ENCODE measurements around the gene GCLC. TPM values are rescaled to one million over a fixed set of nuclear protein-coding genes. Genes with fewer than 3 reads are reported as not detected.
A peak's percentile ranks its signal among the peaks of the same experiment; 100 is the strongest.
"Not testable (repeated sequence)": the region's sequence is repeated elsewhere in the genome, so short reads cannot be mapped to it uniquely, and the experiment has no call there.

Gene GCLC
- total RNA-seq, 1 donor from 2014 or later: 25.0 TPM

DNA sequence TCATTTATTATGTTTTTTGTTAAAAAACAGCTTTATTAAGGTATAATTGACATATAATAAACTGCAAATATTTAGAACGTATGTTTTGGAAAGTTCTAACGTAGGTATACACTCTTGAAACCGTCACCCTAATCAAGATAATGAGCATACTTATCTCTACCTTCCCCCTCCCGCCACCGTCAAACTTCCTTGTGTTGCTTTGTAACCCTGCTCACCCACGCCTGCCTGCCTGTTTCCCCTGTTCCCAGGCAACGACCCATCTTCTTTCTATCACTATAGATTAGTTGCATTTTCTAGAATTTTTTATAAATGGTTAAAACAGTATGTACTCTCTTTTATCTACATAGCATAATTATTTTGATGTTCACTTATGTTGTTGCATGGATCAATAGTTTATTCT is 33.5 kb upstream of the GCLC start:
- intact Hi-C loops (cut with micrococcal nuclease): no loop called here
- Mint-ChIP-seq H3K27ac (no peak overlapping the region), H3K36me3 (ENCODE audit: low read depth) (no peaks in the 10 kb centered on the region), H3K27me3 (no peaks in the 10 kb centered on the region), H3K9me3 (no peaks in the 10 kb centered on the region), H3K4me3 (no peak overlapping the region), H3K4me1 (no peaks in the 10 kb centered on the region)
- DNase-seq: no peak

DNA sequence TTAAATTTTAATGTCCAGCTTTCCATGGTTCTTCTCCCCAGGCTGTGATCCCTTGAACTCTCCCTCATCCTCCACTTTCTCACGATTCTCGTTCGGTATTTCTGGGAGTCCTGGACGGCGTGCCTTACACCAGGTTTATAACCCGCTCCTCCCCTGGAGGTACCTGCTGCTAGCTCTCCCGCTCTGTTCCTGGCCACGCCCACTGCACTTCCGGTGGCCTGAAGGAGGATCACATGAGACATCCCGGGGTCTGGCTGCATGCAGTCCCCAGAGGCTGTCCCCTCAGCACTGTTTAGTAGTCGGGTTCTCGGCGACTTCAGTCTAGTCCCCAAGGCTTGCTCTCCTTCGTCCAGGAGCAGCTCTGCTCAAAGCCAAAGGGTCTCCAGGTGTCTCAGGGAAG is 28.4 kb upstream of the GCLC start:
- intact Hi-C loops (cut with micrococcal nuclease): no loop called here
- DNase-seq: no peak
- Mint-ChIP-seq H3K4me1 (no peaks in the 10 kb centered on the region), H3K4me3 (no peak overlapping the region), H3K9me3 (no peaks in the 10 kb centered on the region), H3K27ac (no peak overlapping the region), H3K36me3 (ENCODE audit: low read depth) (no peaks in the 10 kb centered on the region), H3K27me3 (no peaks in the 10 kb centered on the region)

DNA sequence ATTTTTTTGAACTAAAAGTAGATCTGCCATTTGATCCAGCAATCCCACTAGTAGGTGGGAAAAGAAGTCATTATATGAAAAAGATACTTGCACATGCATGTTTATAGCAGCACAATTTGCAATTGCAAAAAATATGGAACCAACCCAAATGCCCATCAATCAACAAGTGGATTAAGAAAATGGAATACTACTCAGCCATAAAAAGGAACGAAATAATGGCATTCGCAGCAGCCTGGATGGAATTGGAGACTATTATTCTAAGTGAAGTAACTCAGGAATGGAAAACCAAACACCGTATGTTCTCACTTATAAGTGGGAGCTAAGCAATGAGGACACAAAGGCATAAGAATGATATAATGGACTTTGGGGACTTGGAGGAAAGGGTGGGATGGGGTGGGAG is 27.5 kb upstream of the GCLC start:
- H3K27ac Mint-ChIP-seq; H3K36me3 Mint-ChIP-seq (ENCODE audit: low read depth); H3K9me3 Mint-ChIP-seq; H3K4me1 Mint-ChIP-seq; H3K4me3 Mint-ChIP-seq; intact Hi-C loops (cut with micrococcal nuclease); DNase-seq; H3K27me3 Mint-ChIP-seq: not testable (repeated sequence)

DNA sequence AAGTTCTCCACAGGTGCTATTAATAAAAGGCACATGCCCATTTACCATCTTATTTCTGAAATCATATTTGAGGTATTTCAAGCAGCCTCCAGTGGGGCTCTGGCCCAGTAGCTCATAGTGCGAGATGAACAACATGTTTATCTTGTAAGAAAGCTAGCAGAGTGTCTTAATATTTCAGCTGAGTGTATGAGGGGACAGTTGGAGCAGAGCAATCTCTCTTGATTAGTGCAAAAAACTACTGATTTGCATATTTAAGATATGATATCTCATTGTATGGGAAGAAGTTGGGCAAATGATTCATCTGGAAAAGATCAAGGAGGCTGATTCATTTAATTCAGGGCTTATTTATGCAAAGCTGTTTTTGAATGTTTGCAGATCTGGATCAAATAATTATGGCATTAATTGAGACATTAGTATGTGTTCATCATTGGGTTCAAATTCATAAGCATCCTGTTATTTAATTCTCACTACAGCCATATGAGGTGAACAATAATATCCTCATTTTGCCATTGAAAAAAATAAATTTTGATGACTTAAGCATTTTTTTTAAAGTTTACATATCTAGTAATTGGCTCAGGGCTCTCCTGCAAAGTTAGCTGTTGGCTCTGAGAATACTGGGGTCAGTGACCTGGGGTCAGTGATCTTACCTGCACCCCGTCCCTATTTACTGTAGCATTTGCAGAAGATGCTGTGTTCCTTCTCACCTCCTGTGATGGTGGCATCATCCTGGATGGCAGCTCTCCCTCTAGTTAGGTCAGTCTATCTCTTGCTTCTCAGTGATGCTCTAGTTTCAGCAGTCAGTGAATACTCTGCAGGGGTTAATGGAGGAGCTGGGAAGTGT is 24.1 kb upstream of the GCLC start:
- Mint-ChIP-seq H3K27me3 (peaks cover 17% of the 10 kb centered on the region), H3K27ac (no peak overlapping the region), H3K9me3 (no peaks in the 10 kb centered on the region), H3K36me3 (ENCODE audit: low read depth) (no peaks in the 10 kb centered on the region), H3K4me3 (no peak overlapping the region), H3K4me1 (no peaks in the 10 kb centered on the region)
- intact Hi-C loops (cut with micrococcal nuclease): no loop called here
- no peak for DNase-seq

DNA sequence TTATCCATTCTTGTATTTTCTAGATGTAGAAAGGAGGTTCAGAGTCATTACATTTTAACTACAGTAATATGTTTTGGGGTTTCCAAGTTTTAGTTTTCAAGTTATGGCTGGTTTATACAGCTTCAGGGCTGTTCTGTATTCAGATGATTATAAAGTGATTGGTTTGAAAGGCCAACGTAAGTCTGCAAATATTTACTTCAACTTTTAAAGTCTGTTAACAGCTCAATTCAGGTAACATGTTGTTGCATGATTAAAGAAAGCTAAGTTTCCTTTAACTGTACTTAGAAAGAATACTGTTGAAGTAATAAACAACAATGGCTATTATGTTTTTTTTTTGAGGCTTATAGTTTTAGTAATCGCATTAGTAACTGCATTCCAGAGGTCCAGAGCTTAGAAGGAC is 22.8 kb upstream of the GCLC start:
- H3K4me3 Mint-ChIP-seq: no peak overlapping the region
- H3K27ac Mint-ChIP-seq: no peak overlapping the region
- no peaks in the 10 kb centered on the region for H3K9me3 Mint-ChIP-seq
- DNase-seq: no peak
- H3K27me3 Mint-ChIP-seq: peaks cover 21% of the 10 kb centered on the region
- intact Hi-C loops (cut with micrococcal nuclease): no loop called here
- no peaks in the 10 kb centered on the region for H3K4me1 Mint-ChIP-seq
- no peaks in the 10 kb centered on the region for H3K36me3 Mint-ChIP-seq (ENCODE audit: low read depth)

DNA sequence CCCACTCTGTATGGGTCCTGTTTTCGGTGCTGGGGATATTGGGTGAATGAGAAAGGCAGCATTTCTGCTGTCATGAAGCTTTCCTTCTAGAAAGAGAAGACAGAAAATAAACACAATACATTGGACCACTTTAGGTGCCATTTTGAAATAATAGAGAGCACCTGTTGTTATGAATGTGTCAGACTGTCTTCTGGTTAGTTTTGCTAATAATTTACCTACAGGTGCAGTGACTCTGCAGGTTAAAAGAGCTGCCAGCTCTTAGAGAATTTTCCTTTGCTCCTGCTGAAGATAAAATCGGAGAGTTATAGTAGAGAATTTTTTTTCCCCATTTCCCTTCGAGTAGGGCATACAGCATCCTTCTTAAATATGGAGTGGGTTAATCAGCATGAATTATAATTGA is 21.9 kb upstream of the GCLC start:
- no peak overlapping the region for H3K27ac Mint-ChIP-seq
- H3K36me3 Mint-ChIP-seq (ENCODE audit: low read depth): no peaks in the 10 kb centered on the region
- no peaks in the 10 kb centered on the region for H3K4me1 Mint-ChIP-seq
- no peak for DNase-seq
- H3K9me3 Mint-ChIP-seq: no peaks in the 10 kb centered on the region
- H3K27me3 Mint-ChIP-seq: peaks cover 26% of the 10 kb centered on the region
- intact Hi-C loops (cut with micrococcal nuclease): no loop called here
- no peak overlapping the region for H3K4me3 Mint-ChIP-seq

DNA sequence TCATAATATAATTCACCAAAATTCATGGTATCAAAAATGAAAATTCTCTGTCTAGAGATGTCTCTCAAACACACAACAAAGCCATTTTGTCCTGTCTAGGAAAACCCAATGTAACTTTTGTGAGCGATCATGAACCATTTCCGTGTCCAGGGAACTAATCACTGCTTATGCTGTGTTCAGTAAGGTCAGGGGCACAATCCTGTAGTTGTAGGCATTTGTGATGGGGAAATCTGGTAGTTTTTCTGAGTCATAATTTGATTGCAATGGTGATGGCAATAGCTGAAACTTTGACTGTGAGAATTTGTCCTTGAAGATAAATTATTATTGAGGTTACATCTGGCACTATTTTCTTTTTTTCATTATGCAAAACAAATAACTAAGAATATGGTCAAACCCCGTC is 21.0 kb upstream of the GCLC start:
- H3K9me3 Mint-ChIP-seq: peaks cover 4% of the 10 kb centered on the region
- no peak for DNase-seq
- H3K36me3 Mint-ChIP-seq (ENCODE audit: low read depth): no peaks in the 10 kb centered on the region
- H3K27me3 Mint-ChIP-seq: peaks cover 28% of the 10 kb centered on the region
- no peak overlapping the region for H3K27ac Mint-ChIP-seq
- intact Hi-C loops (cut with micrococcal nuclease): no loop called here
- no peak overlapping the region for H3K4me3 Mint-ChIP-seq
- H3K4me1 Mint-ChIP-seq: no peaks in the 10 kb centered on the region

DNA sequence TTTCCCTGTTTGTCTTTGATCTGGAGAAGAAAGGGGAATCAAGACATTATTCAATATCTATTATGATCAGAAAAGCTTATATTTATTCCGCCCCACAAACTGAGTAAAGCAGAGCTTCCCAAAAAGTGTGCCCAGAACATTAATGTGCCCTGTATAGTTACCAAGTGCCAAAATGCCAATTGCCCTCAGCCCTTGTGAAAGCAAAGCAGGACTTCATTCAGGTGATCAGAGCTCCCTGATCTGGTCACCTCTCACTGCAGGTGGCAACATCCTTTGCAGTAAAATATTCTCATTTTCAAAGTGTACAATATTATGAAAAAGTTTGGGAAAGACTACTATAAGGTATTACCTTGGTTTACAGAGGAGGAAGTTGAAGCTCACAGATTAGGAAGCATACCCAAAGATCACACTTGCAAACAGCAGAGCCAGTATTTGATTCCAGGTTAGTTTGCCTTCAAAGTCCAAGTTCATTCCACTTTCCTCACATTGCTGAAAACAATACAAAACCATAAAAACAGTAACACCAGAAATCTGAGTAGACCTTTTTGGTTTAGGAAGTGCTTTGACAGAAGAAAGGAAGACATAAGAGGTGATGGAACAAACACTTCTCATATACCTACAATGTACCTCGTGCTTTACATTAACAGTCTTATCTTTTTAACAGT is 19.6 kb upstream of the GCLC start:
- H3K27ac Mint-ChIP-seq: no peak overlapping the region
- DNase-seq: peak; percentile 39
- H3K36me3 Mint-ChIP-seq (ENCODE audit: low read depth): no peaks in the 10 kb centered on the region
- peaks cover 28% of the 10 kb centered on the region for H3K27me3 Mint-ChIP-seq
- H3K4me3 Mint-ChIP-seq: no peak overlapping the region
- intact Hi-C loops (cut with micrococcal nuclease): no loop called here
- no peaks in the 10 kb centered on the region for H3K4me1 Mint-ChIP-seq
- peaks cover 11% of the 10 kb centered on the region for H3K9me3 Mint-ChIP-seq

DNA sequence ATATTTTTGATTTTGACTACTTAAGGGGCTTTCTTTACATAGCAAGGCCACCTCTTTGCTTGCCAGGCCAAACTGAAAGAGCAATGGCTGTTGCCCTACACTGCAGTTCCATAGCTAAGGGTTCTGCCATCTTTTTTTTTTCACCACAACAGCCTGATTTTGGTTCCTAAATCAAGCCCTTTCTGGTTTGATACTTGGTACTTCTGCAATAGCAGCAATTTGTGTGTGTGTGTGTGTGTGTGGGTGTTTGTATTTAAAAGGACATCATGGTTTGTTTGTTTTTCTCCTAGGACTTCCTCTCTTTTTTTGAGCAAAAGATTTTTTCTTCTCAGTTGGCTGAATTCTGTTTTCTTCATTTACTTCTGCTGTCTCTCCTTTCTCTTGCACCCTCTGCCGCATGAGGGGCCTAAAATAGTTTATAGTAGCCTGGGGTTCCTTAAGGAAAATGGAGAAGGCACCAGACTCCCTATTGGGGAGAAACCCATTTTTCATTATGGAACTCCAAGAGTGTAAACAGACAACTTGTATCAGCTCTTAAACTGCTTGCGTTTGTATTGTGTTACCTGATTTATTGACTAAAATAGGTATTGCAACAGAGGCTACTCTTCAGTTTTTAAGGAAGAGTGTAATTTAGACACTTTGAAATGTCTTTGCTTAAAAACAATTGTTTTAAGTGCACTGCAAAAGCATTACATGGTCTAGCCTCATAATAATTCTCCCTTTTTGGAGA is 12.2 kb upstream of the GCLC start:
- Mint-ChIP-seq H3K36me3 (ENCODE audit: low read depth) (no peaks in the 10 kb centered on the region), H3K27me3 (peaks cover 4% of the 10 kb centered on the region), H3K9me3 (peaks cover 14% of the 10 kb centered on the region), H3K27ac (no peak overlapping the region), H3K4me3 (no peak overlapping the region), H3K4me1 (no peaks in the 10 kb centered on the region)
- DNase-seq: no peak
- intact Hi-C loops (cut with micrococcal nuclease): no loop called here

DNA sequence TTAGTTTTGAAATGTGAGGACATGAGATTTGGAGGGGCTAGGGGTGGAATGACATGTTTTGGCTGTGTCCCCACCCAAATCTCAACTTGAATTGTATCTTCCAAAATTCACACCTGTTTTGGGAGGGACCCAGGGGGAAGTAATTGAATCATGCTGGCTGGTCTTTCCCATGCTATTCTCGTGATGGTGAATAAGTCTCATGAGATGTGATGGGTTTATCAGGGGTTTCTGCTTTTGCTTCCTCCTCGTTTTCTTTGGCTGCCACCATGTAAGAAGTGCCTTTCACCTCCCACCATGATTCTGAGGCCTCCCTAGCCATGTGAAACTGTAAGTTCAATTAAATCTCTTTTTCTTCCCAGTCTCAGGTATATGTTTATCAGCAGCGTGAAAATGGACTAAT is 8.7 kb upstream of the GCLC start:
- H3K27ac Mint-ChIP-seq; H3K9me3 Mint-ChIP-seq; H3K36me3 Mint-ChIP-seq (ENCODE audit: low read depth); intact Hi-C loops (cut with micrococcal nuclease); H3K4me1 Mint-ChIP-seq; DNase-seq; H3K4me3 Mint-ChIP-seq; H3K27me3 Mint-ChIP-seq: not testable (repeated sequence)

DNA sequence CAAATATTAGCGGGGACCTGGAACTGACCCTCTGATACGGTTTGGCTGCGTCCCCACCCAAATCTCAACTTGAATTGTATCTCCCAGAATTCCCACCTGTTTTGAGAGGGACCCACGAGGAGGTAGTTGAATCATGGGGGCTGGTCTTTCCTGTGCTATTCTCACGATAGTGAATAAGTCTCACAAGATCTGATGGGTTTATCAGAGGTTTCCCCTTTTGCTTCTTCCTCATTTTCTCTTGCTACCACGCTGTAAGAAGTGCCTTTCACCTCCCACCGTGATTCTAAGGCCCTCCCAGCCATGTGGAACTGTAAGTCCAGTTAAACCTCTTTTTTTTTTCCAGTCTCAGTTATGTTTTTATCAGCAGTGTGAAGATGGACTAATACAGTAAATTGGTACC is 6.8 kb upstream of the GCLC start:
- H3K27me3 Mint-ChIP-seq; intact Hi-C loops (cut with micrococcal nuclease); H3K9me3 Mint-ChIP-seq; H3K4me3 Mint-ChIP-seq; H3K36me3 Mint-ChIP-seq (ENCODE audit: low read depth); H3K27ac Mint-ChIP-seq: not testable (repeated sequence)
- peak; percentile 51 for DNase-seq
- peaks cover 15% of the 10 kb centered on the region for H3K4me1 Mint-ChIP-seq

DNA sequence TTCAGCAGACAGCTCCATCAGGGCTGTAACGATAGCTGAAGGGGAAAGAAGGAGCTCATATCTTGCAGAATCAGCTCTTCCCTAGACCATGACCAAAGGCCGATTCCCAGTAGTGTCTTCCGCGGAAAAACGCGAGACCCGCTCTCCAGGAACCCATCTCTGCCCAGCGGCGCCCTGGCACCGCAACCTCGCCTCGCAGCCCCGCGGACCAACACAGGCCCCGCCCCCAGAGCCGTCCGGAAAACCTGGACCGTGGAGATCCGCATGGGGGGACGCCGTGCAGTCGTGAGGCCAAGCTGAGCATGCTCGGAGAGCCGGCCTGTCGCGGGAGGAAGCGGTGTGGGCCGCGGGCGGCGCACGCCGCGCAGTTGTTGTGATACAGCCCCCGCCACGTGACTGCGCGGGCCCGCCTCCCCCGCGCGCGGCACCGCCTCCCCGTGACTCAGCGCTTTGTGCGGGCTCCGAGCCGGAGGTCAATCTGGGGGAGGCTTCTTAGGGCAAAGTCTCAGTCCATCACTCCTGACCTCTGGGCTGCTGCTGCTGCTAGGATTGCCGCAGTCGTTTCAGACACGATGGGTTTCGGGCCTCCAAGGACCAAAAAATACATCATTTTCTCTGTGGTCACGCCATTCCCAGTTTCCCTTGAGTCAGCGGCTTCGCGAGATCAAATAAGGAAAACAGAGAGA is 3.1 kb upstream of the GCLC start:
- H3K4me1 Mint-ChIP-seq: peaks cover 34% of the 10 kb centered on the region
- H3K9me3 Mint-ChIP-seq: no peaks in the 10 kb centered on the region
- peaks cover 19% of the 10 kb centered on the region for H3K27me3 Mint-ChIP-seq
- peak overlapping the region; percentile 55 for H3K27ac Mint-ChIP-seq
- intact Hi-C loops (cut with micrococcal nuclease): loop anchor here (1.0 to 10.0 kb wide), 3 partner anchors 103 to 553 kb away; partner anchors contain the start of genes ELOVL5 and GSTA4
- DNase-seq: peak; percentile 98
- peaks cover 3% of the 10 kb centered on the region for H3K36me3 Mint-ChIP-seq (ENCODE audit: low read depth)
- peak overlapping the region; percentile 90 for H3K4me3 Mint-ChIP-seq

DNA sequence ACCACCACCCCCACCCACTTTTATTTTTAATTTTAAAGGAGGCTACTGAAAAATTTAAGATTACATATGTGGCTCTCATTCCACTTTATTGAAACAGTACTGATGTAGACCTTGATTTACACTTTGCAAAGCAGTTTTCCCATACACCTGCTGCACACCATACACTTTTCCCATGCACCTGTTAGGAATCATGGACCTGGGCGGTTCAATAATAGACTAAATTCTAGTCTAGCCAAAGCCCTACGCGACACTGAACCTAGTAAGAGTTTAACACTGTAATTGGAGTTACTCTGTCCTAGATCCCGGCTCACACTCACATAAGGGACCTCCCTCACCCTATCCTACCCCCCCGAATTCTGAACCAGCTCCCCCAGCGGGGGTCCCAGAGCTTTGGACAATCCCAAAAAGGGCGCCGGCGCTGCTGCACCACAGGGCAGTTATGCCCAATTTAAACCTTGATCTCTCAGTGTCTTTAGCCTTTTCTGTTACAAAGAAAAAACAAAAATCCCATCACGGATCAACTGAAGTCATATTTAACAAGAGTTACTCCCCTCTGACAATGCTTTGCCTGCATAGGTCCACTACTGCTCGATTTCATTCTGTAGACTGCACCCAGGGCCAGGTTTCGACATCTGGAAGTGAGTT is 2.4 kb upstream of the GCLC start:
- Mint-ChIP-seq H3K4me3 (peak overlapping the region; percentile 90), H3K36me3 (ENCODE audit: low read depth) (peaks cover 3% of the 10 kb centered on the region), H3K4me1 (peaks cover 35% of the 10 kb centered on the region), H3K27me3 (peaks cover 19% of the 10 kb centered on the region), H3K27ac (peak overlapping the region; percentile 55), H3K9me3 (no peaks in the 10 kb centered on the region)
- intact Hi-C loops (cut with micrococcal nuclease): loop anchor here (5.0 to 10.0 kb wide), 2 partner anchors 200 to 552 kb away; partner anchors contain the start of genes ELOVL5 and GSTA4
- DNase-seq: no peak

Data from activated CD4-positive, alpha-beta T cell treated with anti-CD3 and anti-CD28 coated beads, Interleukin-2, amount 10 ng/mL, durations not matched to agents 24 days and 14 days (primary cell).